Spleen (tissue), 11 donors: ENCODE measurements around the gene GET4. TPM values are rescaled to one million over a fixed set of nuclear protein-coding genes. Genes with fewer than 3 reads are reported as not detected.

Experiments used
- DNase-seq: peaks from one replicate; pipeline ENCODE4 v3.0.0-alpha.2; 2020
- H3K27ac ChIP-seq, 8 donors: fragments of 200-600 bp; sonication (generic) in 7 of 8; 1 replicate in 4 of 8; 2 replicates in 4 of 8; pipeline versions ENCODE4 v1.5.0 to v1.8.0; 2016 to 2021; ENCODE audit warnings: inconsistent platforms in 4 of 8, mild to moderate bottlenecking in 4 of 8, moderate library complexity in 1 of 8
- H3K27me3 ChIP-seq, 7 donors: fragments of 200-600 bp; sonication (generic) in 6 of 7; replicated peaks in 1 of 7; 1 replicate in 4 of 7; 2 replicates in 3 of 7; pipeline versions ENCODE4 v1.5.0 to v1.8.0; 2016 to 2021; ENCODE audit warnings: inconsistent platforms in 3 of 7, mild to moderate bottlenecking in 1 of 7
- H3K36me3 ChIP-seq, 6 donors: fragments of 200-600 bp; sonication (generic) in 5 of 6; 1 replicate in 4 of 6; 2 replicates in 2 of 6; pipeline versions ENCODE4 v1.5.0 to v1.8.0; 2016 to 2021; ENCODE audit warnings: inconsistent platforms in 2 of 6
- H3K4me1 ChIP-seq, 6 donors: fragments of 200-600 bp; sonication (generic) in 5 of 6; 1 replicate in 3 of 6; 2 replicates in 3 of 6; pipeline versions ENCODE4 v1.5.0 to v1.8.0; 2016 to 2021; ENCODE audit warnings: inconsistent platforms in 3 of 6
- H3K4me3 ChIP-seq, 8 donors: fragments of 200-600 bp; sonication (generic) in 7 of 8; 1 replicate in 4 of 8; 2 replicates in 4 of 8; pipeline versions ENCODE4 v1.5.0 to v1.8.0; 2016 to 2021; ENCODE audit warnings: inconsistent platforms in 4 of 8, mild to moderate bottlenecking in 4 of 8, moderate library complexity in 2 of 8
- H3K9me3 ChIP-seq, 8 donors: fragments of 200-600 bp; sonication (generic) in 7 of 8; 1 replicate in 4 of 8; 2 replicates in 4 of 8; pipeline versions ENCODE4 v1.5.0 to v1.8.0; 2016 to 2021; ENCODE audit warnings: inconsistent platforms in 4 of 8
- CTCF ChIP-seq, 11 experiments: fragments of 200-600 bp in 7 of 11; fragments of 450-650 bp in 4 of 11; sonication (generic) in 4 of 11; IDR thresholded peaks in 8 of 11; conservative IDR thresholded peaks in 3 of 11; 1 replicate in 7 of 11; 2 replicates in 4 of 11; pipeline versions ENCODE4 v1.4.0 to v1.8.0; 2016 to 2021; ENCODE audit warnings: antibody characterized with exemption in 11 of 11, inconsistent platforms in 4 of 11, mild to moderate bottlenecking in 1 of 11
- POLR2A ChIP-seq, 3 donors: fragments of 450-650 bp; IDR thresholded peaks; one replicate each; pipeline ENCODE4 v1.5.1; 2017; ENCODE audit warnings: antibody characterized with exemption in 3 of 3, mild to moderate bottlenecking in 1 of 3
- POLR2AphosphoS5 ChIP-seq, 3 donors: sonication (generic); formaldehyde crosslinking; IDR thresholded peaks; one replicate each; pipeline ENCODE4 v1.5.1; 2017; ENCODE audit warnings: antibody characterized with exemption in 3 of 3
- WGBS, 5 donors: extraction: QIAGEN DNeasy Blood & Tissue Kit in 3 of 5; methylation state at CpG; one replicate each; pipeline versions ENCODE4 v1.1.5 to v1.1.7; 2013 to 2018; 5-methylcytosine and 5-hydroxymethylcytosine counted together
- intact Hi-C: fragments of 100-400 bp; cut with DNase I; formaldehyde crosslinking; loops from one replicate; pipeline ENCODE4 v1.15.0; 2023; ENCODE audit warnings: low total_unique reads
- polyA plus RNA-seq, 3 donors: library from polyadenylated mRNA; stranded (reverse); fragments of 200-250 nt; gene quantifications; one replicate each; pipeline ENCODE4 v1.2.1, GENCODE V29; 2013
- total RNA-seq, 7 donors: library from RNA; depleted of rRNA in 3 of 7; stranded (reverse); fragments of >200 nt in 3 of 7; fragmentation: NEBNext Ultra II Directional in 4 of 7; extraction: Animal tissue kit (Norgen Biotek cat#: 25700) in 4 of 7; gene quantifications; one replicate each; pipeline versions ENCODE4 v1.1.0 to v1.2.1, GENCODE V29; 2016 to 2021
- donor health status: healthy with polysubstance abuse.
- donor health status: DM: no; HTN: no; CAD: no; lungs with moderate emphysema.
- donor health status: DM: no; HTN: no; CAD: no.
- donor health status: Bipolar disorder and iron deficiency.
- donor health status: healthy.
- donor health status: DM: no; HTN: no; CAD: no.
- donor health status: DM: yes; HTN: yes; CAD: no.

GET4 gene
- total and polyA plus RNA-seq, 10 donors = 25.4 to 63.0 (median 36.1) TPM

DNA sequence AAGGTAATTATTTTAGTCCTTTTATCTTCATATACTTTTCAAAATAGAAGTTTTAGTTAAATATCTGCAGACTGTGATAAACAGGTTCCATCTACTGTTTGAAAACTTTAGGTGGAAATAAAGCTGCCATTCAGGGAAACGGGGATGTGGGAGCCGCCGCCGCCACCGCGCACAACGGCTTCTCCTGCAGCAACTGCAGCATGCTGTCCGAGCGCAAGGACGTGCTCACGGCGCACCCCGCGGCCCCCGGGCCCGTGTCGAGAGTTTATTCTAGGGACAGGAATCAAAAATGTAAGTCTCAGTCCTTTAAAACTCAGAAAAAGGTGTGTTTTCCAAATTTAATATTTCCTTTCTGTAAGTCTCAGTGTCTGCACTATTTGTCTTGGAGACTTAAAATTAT, 33.1 kb upstream of the GET4 start:
- H3K27ac ChIP-seq = no peak overlapping the region
- intact Hi-C loops = no loop called here
- TF ChIP-seq POLR2A (IDR thresholded peaks at IDR 0.05) = no peak
- no peak for TF ChIP-seq CTCF (IDR thresholded peaks at IDR 0.05 in 8 of 11, conservative IDR thresholded peaks at IDR 0.05 in 3 of 11)
- no peak for TF ChIP-seq POLR2AphosphoS5 (IDR thresholded peaks at IDR 0.05)
- DNase-seq = peak; percentile 61
- WGBS, 5 donors = 93 to 98% (median 94%) methylated on average over 17 of the region's 17 CpGs
- no peaks in the 10 kb centered on the region for H3K9me3 ChIP-seq
- H3K4me1 ChIP-seq = no peaks in the 10 kb centered on the region
- H3K36me3 ChIP-seq = peaks cover 3 to 81% (median 61%) of the 10 kb centered on the region in 6 donors
- H3K4me3 ChIP-seq = no peak overlapping the region
- H3K27me3 ChIP-seq = no peaks in the 10 kb centered on the region

DNA sequence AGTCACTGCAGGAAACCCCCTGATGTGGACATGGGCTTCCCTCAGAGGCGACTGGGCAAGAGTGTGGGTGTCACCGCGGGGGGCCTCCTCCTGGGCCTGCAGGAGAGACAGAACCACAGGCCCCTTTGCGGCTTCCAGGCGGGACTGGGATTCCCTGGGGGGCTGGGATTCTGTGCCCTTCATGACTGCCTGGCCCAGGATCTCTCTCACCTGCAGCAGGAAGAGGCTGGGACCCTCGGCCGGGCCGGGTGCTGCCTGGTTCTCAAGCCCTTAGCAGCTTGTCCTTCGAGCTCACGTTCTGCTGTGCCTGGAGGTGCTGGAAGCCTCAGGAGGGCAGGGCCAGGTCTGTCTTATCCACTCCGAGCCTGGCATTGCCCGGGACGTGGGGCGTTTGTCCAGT, 32.3 kb upstream of the GET4 start:
- no peaks in the 10 kb centered on the region for H3K4me1 ChIP-seq
- H3K27me3 ChIP-seq = no peaks in the 10 kb centered on the region
- no peak for TF ChIP-seq POLR2AphosphoS5 (IDR thresholded peaks at IDR 0.05)
- TF ChIP-seq CTCF (IDR thresholded peaks at IDR 0.05 in 8 of 11, conservative IDR thresholded peaks at IDR 0.05 in 3 of 11) = no peak
- no peak for TF ChIP-seq POLR2A (IDR thresholded peaks at IDR 0.05)
- H3K4me3 ChIP-seq = no peak overlapping the region
- intact Hi-C loops = no loop called here
- no peak overlapping the region for H3K27ac ChIP-seq
- no peak for DNase-seq
- WGBS, 5 donors = 86 to 98% (median 94%) methylated on average over 10 to 14 of the region's 14 CpGs
- H3K9me3 ChIP-seq = no peaks in the 10 kb centered on the region
- H3K36me3 ChIP-seq = peaks cover 3 to 81% (median 57%) of the 10 kb centered on the region in 6 donors

DNA sequence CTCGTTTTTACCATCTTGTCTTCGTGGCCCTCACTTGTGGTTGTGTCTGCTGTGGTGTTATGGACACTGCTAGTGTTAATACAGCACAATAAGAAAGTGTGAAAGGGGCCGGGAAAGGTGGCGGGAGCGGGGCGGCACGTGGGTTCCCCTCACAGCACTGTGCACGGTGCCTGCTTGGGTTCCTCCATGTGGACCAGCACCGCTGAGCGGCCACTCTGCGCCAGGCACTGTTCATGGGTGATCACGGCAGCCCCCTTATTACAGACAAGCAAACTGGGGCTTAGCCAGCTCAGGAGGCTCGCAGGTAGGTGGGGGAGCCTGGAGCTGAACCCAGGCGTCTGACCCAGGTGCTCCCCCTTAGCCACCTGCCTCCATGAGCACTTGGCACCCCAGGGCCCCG, 31.8 kb upstream of the GET4 start:
- H3K36me3 ChIP-seq = peaks cover 3 to 81% (median 58%) of the 10 kb centered on the region in 6 donors

GRCh38 chr7:845091-845490, 31.3 kb upstream of the GET4 start:
- Histone ChIP-seq H3K27ac (no peak overlapping the region), H3K4me1 (no peaks in the 10 kb centered on the region), H3K9me3 (no peaks in the 10 kb centered on the region), H3K36me3 (peaks cover 3 to 81% (median 58%) of the 10 kb centered on the region in 6 donors), H3K27me3 (no peaks in the 10 kb centered on the region), H3K4me3 (no peak overlapping the region)
- TF ChIP-seq CTCF (IDR thresholded peaks at IDR 0.05 in 8 of 11, conservative IDR thresholded peaks at IDR 0.05 in 3 of 11) = no peak
- no peak for TF ChIP-seq POLR2A (IDR thresholded peaks at IDR 0.05)
- no peak for TF ChIP-seq POLR2AphosphoS5 (IDR thresholded peaks at IDR 0.05)
- no peak for DNase-seq
- 93 to 97% (median 95%) methylated on average over 22 of the region's 22 CpGs for WGBS, 5 donors
- intact Hi-C loops = no loop called here

More for the DNA sequence above, 31.8 kb upstream of the GET4 start:
- no peaks in the 10 kb centered on the region for H3K4me1 ChIP-seq
- TF ChIP-seq CTCF (IDR thresholded peaks at IDR 0.05 in 8 of 11, conservative IDR thresholded peaks at IDR 0.05 in 3 of 11) = no peak
- TF ChIP-seq POLR2AphosphoS5 (IDR thresholded peaks at IDR 0.05) = no peak
- TF ChIP-seq POLR2A (IDR thresholded peaks at IDR 0.05) = no peak
- intact Hi-C loops = no loop called here
- no peak for DNase-seq
- 93 to 97% (median 95%) methylated on average over 14 to 15 of the region's 15 CpGs for WGBS, 5 donors
- no peak overlapping the region for H3K27ac ChIP-seq
- no peaks in the 10 kb centered on the region for H3K27me3 ChIP-seq
- H3K9me3 ChIP-seq = no peaks in the 10 kb centered on the region
- no peak overlapping the region for H3K4me3 ChIP-seq
